Mesothelial cell of epicardium (in vitro differentiated cells): Measurements from ENCODE around the gene TSPEAR. TPM values are rescaled to one million over a fixed set of nuclear protein-coding genes. Genes with fewer than 3 reads are reported as not detected.

Experiments used
- DNase-seq, 2 experiments: peaks; one replicate each; pipeline ENCODE4 v3.0.0; 2021; ENCODE audit warnings: low spot score in 2 of 2; ENCODE audit not compliant: unreplicated experiment in 2 of 2
- H3K27ac Mint-ChIP-seq: 2 replicates; pipeline ENCODE4 v1.8.0; 2021; ENCODE audit warnings: mixed read lengths
- H3K27me3 Mint-ChIP-seq: 2 replicates; pipeline ENCODE4 v1.8.0; 2021; ENCODE audit warnings: low read depth, mixed read lengths
- H3K36me3 Mint-ChIP-seq: 2 replicates; pipeline ENCODE4 v1.8.0; 2021; ENCODE audit warnings: mixed read lengths
- H3K4me1 Mint-ChIP-seq: 2 replicates; pipeline ENCODE4 v1.8.0; 2021; ENCODE audit warnings: mixed read lengths
- H3K4me3 Mint-ChIP-seq: 2 replicates; pipeline ENCODE4 v1.8.0; 2021; ENCODE audit warnings: mild to moderate bottlenecking, moderate library complexity, mixed read lengths
- H3K9me3 Mint-ChIP-seq: 2 replicates; pipeline ENCODE4 v1.8.0; 2021; ENCODE audit warnings: mixed read lengths
- CTCF ChIP-seq: fragments of 200-600 bp; sonication (generic); IDR thresholded peaks from one replicate; pipeline ENCODE4 v1.5.0; 2021; ENCODE audit warnings: antibody characterized with exemption; ENCODE audit not compliant: unreplicated experiment
- total RNA-seq: library from RNA; stranded (reverse); gene quantifications from 3 replicates; pipeline ENCODE4 v1.2.1, GENCODE V29; 2021

Gene TSPEAR
- total RNA-seq, 1 donor from 2014 or later: 0.11 TPM

GRCh38 chr21:44729336-44730027 is 18.1 kb upstream of the TSPEAR start:
- H3K36me3 Mint-ChIP-seq: no peaks in the 10 kb centered on the region
- H3K4me3 Mint-ChIP-seq: no peak overlapping the region
- H3K27ac Mint-ChIP-seq: no peak overlapping the region
- H3K27me3 Mint-ChIP-seq: peaks cover 46% of the 10 kb centered on the region
- H3K9me3 Mint-ChIP-seq: peaks cover 6% of the 10 kb centered on the region
- no peak for TF ChIP-seq CTCF
- DNase-seq: no peak
- H3K4me1 Mint-ChIP-seq: no peaks in the 10 kb centered on the region

- no peak for DNase-seq
- H3K27ac Mint-ChIP-seq: no peak overlapping the region
- peaks cover 48% of the 10 kb centered on the region for H3K27me3 Mint-ChIP-seq
- peaks cover 6% of the 10 kb centered on the region for H3K9me3 Mint-ChIP-seq
- H3K4me3 Mint-ChIP-seq: no peak overlapping the region
- no peaks in the 10 kb centered on the region for H3K36me3 Mint-ChIP-seq
- no peak for TF ChIP-seq CTCF
- H3K4me1 Mint-ChIP-seq: no peaks in the 10 kb centered on the region
These were observed 17.3 kb upstream of the TSPEAR start for GRCh38 chr21:44728716-44729115.

GRCh38 chr21:44727757-44728156 is 16.4 kb upstream of the TSPEAR start:
- H3K27ac Mint-ChIP-seq: no peak overlapping the region
- peaks cover 6% of the 10 kb centered on the region for H3K9me3 Mint-ChIP-seq
- peaks cover 48% of the 10 kb centered on the region for H3K27me3 Mint-ChIP-seq
- no peak for TF ChIP-seq CTCF
- H3K4me3 Mint-ChIP-seq: no peak overlapping the region
- H3K36me3 Mint-ChIP-seq: no peaks in the 10 kb centered on the region
- H3K4me1 Mint-ChIP-seq: peaks cover 6% of the 10 kb centered on the region
- no peak for DNase-seq

- no peak for DNase-seq
- peaks cover 6% of the 10 kb centered on the region for H3K9me3 Mint-ChIP-seq
- H3K4me3 Mint-ChIP-seq: no peak overlapping the region
- TF ChIP-seq CTCF: no peak
- H3K4me1 Mint-ChIP-seq: peaks cover 10% of the 10 kb centered on the region
- peaks cover 52% of the 10 kb centered on the region for H3K27me3 Mint-ChIP-seq
- no peak overlapping the region for H3K27ac Mint-ChIP-seq
- no peaks in the 10 kb centered on the region for H3K36me3 Mint-ChIP-seq
These were observed 15.9 kb upstream of the TSPEAR start for GRCh38 chr21:44727321-44727720.

- no peak overlapping the region for H3K4me3 Mint-ChIP-seq
- peaks cover 48% of the 10 kb centered on the region for H3K27me3 Mint-ChIP-seq
- peaks cover 10% of the 10 kb centered on the region for H3K4me1 Mint-ChIP-seq
- no peak for TF ChIP-seq CTCF
- no peak for DNase-seq
- no peak overlapping the region for H3K27ac Mint-ChIP-seq
- no peaks in the 10 kb centered on the region for H3K36me3 Mint-ChIP-seq
- H3K9me3 Mint-ChIP-seq: peaks cover 6% of the 10 kb centered on the region
These were observed 15.5 kb upstream of the TSPEAR start for GRCh38 chr21:44726826-44727225.
